Left renal cortex interstitium (tissue), 4 donors: ENCODE measurements around the gene TAAR9. TPM values are rescaled to one million over a fixed set of nuclear protein-coding genes. Genes with fewer than 3 reads are reported as not detected.

Experiments
- DNase-seq, 4 donors: peaks; one replicate each; pipeline ENCODE4 v3.0.0-alpha.2; 2013; ENCODE audit warnings: low read depth in 4 of 4, low spot score in 2 of 4, missing footprints in 1 of 4
- polyA plus RNA-seq, 4 donors: library from polyadenylated mRNA; unstranded; fragments of 120-200 nt; gene quantifications; one replicate each; pipeline ENCODE4 v1.2.1, GENCODE V29; 2013; ENCODE audit not compliant: insufficient read length in 4 of 4

Gene TAAR9
- polyA plus RNA-seq, 4 donors = not detected

DNA sequence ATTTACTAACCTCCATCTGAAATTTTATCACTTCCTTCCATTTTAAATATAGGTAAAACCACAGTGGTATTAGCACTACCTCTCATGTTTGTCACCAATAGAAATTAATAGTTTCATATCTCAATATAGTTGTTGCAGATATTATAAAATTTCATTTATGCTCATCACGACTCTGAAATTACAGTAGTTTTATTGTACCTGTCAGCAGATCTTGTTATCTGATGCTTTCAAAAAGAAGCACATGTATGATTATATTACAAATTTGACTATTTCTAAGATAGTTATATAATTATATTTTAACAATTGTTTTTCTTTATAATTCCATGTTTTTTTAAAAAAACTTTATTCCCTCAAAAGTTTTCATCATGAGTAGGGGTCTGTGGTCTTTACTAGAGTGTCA lies 46.6 kb downstream of the TAAR9 start:
- DNase-seq = no peak

DNA sequence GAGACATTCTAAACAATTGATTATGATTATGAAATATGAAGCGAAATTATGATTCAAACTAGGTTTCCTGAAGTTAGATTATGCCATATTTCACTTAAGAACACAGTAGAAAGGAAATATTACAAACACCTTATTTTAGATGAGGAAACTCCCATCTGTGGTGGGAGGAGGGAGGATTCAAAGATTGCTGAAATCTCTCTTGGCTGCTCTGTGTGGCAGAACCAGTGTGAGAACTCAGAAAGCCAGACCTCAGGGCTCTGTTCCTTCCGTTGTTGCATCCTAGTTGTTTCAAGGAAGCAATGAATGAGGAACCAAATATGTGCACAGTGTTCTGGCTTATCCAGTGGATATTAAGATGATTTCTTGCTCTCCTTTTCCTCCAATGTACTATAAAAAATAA lies 49.3 kb downstream of the TAAR9 start:
- DNase-seq = no peak

Other genes with a start within 250 kb of the TAAR9 start
- 100 to 1,000 TPM; 172 to 315 (median 236) TPM for gene MOXD1, start 136.8 kb upstream of the TAAR9 start, polyA plus RNA-seq
- 100 to 1,000 TPM in 1 of 4 donors, 10 to 100 TPM in 3; 80.2 to 101 (median 86.0) TPM for gene STX7, start 25.2 kb upstream of the TAAR9 start, polyA plus RNA-seq
- not detected for gene TAAR8, start 14.4 kb downstream of the TAAR9 start, polyA plus RNA-seq
- gene TAAR6, start 32.0 kb downstream of the TAAR9 start, polyA plus RNA-seq = under 1 TPM in 1 of 4 donors, not detected in 3; 0.16 TPM
- gene TAAR5, start 51.5 kb downstream of the TAAR9 start, polyA plus RNA-seq = not detected
- gene TAAR2, start 86.0 kb downstream of the TAAR9 start, polyA plus RNA-seq = not detected
- gene TAAR1, start 120.9 kb downstream of the TAAR9 start, polyA plus RNA-seq = not detected
- gene VNN1, start 175.8 kb downstream of the TAAR9 start, polyA plus RNA-seq = under 1 TPM; 0.08 to 0.37 (median 0.18) TPM
- 1 to 10 TPM; 1.8 to 4.0 (median 2.7) TPM for gene VNN2, start 219.6 kb downstream of the TAAR9 start, polyA plus RNA-seq